Measurements from ENCODE around the gene SDSL.
A peak's percentile ranks its signal among the peaks of the same experiment; 100 is the strongest.

Gene SDSL

GRCh38 chr12:113449299-113449698 lies 27.1 kb downstream of the SDSL start:
- no peak for DNase-seq (ENCODE audit: low spot score)

- no peak for DNase-seq (ENCODE audit: low spot score)
Observed at GRCh38 chr12:113449839-113450238, 27.7 kb downstream of the SDSL start.

GRCh38 chr12:113452458-113452857 lies 30.3 kb downstream of the SDSL start:
- no peak for DNase-seq (ENCODE audit: low spot score)

- DNase-seq (ENCODE audit: low spot score) = no peak
Observed at GRCh38 chr12:113453330-113453729, 31.1 kb downstream of the SDSL start.

GRCh38 chr12:113456199-113456598 lies 34.0 kb downstream of the SDSL start:
- no peak for DNase-seq (ENCODE audit: low spot score)

- DNase-seq (ENCODE audit: low spot score) = no peak
Observed at GRCh38 chr12:113456761-113457160, 34.6 kb downstream of the SDSL start.

GRCh38 chr12:113457185-113457584 lies 35.0 kb downstream of the SDSL start:
- no peak for DNase-seq (ENCODE audit: low spot score)

- DNase-seq (ENCODE audit: low spot score) = no peak
Observed at GRCh38 chr12:113457710-113458109, 35.5 kb downstream of the SDSL start.

GRCh38 chr12:113459981-113460380 lies 37.8 kb downstream of the SDSL start:
- no peak for DNase-seq (ENCODE audit: low spot score)

- no peak for DNase-seq (ENCODE audit: low spot score)
Observed at GRCh38 chr12:113461666-113462065, 39.5 kb downstream of the SDSL start.

- peak; percentile 56 for DNase-seq (ENCODE audit: low spot score)
Observed at GRCh38 chr12:113462117-113462774, 40.1 kb downstream of the SDSL start.

- DNase-seq (ENCODE audit: low spot score) = no peak
Observed at GRCh38 chr12:113462998-113463745, 41.0 kb downstream of the SDSL start.

GRCh38 chr12:113463746-113464451 lies 41.7 kb downstream of the SDSL start:
- no peak for DNase-seq (ENCODE audit: low spot score)

GRCh38 chr12:113464452-113464775 lies 42.2 kb downstream of the SDSL start:
- no peak for DNase-seq (ENCODE audit: low spot score)

- no peak for DNase-seq (ENCODE audit: low spot score)
Observed at GRCh38 chr12:113464852-113465719, 42.9 kb downstream of the SDSL start.

- no peak for DNase-seq (ENCODE audit: low spot score)
Observed at GRCh38 chr12:113465808-113466453, 43.8 kb downstream of the SDSL start.

GRCh38 chr12:113466454-113467141 lies 44.4 kb downstream of the SDSL start:
- DNase-seq (ENCODE audit: low spot score) = no peak

GRCh38 chr12:113467142-113467501 lies 44.9 kb downstream of the SDSL start:
- no peak for DNase-seq (ENCODE audit: low spot score)

GRCh38 chr12:113467502-113468364 lies 45.6 kb downstream of the SDSL start:
- DNase-seq (ENCODE audit: low spot score) = no peak

Measured in CD4-positive, alpha-beta T cell treated with Interleukin-2 at 100 ng/mL for 4 hours (primary cell).